Keratinocyte (primary cell): ENCODE measurements around the gene CDAN1.

Experiments
- EZH2 ChIP-seq: IDR thresholded peaks from one replicate; pipeline ENCODE4 v1.6.1; 2012; ENCODE audit warnings: inconsistent platforms, mild to moderate bottlenecking, low read length, moderate library complexity
- TF ChIP-seq, protein P1 (sequence below), 3 experiments: IDR thresholded peaks in 1 of 3; conservative IDR thresholded peaks in 1 of 3; optimal IDR thresholded peaks in 1 of 3; 2 replicates in 2 of 3; 3 replicates in 1 of 3; pipeline versions ENCODE3 to v1.5.1; 2011; ENCODE audit warnings: low read length in 3 of 3, mild to moderate bottlenecking in 3 of 3, moderate library complexity in 2 of 3, control low read depth in 1 of 3, inconsistent platforms in 1 of 3; ENCODE audit not compliant: insufficient read depth in 2 of 3; ENCODE audit errors: extremely low read depth in 1 of 3

DNA sequence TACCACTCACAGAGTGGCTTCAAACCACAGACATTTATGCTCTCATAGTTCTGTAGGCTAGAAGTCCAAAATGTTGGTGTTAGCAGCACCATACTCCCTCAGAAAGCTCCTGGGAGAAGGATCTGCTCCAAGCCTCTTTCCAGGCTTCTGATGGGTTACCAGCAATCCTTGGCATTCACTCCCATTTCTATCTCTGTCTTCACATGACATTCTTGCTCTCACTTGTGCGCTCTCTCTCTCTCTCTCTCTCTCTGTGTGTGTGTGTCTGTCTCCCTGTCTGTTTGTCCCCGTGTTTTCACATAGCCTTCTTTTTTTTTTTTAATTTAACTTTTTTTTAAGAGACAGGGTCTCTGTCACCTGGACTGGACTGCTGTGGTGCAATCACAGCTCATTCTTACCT is 26.3 kb downstream of the CDAN1 start:
- TF ChIP-seq, protein P1, sequence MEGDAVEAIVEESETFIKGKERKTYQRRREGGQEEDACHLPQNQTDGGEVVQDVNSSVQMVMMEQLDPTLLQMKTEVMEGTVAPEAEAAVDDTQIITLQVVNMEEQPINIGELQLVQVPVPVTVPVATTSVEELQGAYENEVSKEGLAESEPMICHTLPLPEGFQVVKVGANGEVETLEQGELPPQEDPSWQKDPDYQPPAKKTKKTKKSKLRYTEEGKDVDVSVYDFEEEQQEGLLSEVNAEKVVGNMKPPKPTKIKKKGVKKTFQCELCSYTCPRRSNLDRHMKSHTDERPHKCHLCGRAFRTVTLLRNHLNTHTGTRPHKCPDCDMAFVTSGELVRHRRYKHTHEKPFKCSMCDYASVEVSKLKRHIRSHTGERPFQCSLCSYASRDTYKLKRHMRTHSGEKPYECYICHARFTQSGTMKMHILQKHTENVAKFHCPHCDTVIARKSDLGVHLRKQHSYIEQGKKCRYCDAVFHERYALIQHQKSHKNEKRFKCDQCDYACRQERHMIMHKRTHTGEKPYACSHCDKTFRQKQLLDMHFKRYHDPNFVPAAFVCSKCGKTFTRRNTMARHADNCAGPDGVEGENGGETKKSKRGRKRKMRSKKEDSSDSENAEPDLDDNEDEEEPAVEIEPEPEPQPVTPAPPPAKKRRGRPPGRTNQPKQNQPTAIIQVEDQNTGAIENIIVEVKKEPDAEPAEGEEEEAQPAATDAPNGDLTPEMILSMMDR (optimal IDR thresholded peaks at IDR 0.05 in 1 of 3, IDR thresholded peaks at IDR 0.05 in 1 of 3, conservative IDR thresholded peaks at IDR 0.05 in 1 of 3; ENCODE audit: extremely low read depth in 1 of 3, insufficient read depth in 2 of 3, low read length in 3 of 3), result no peak
- no peak for TF ChIP-seq EZH2
